ENCODE measurements around the gene ADAMTS9. TPM values are rescaled to one million over a fixed set of nuclear protein-coding genes. Genes with fewer than 3 reads are reported as not detected.

The ADAMTS9 gene
- total and polyA plus RNA-seq, 3 experiments from 2014 or later = not detected

GRCh38 chr3:64612916-64613526 is 74.8 kb downstream of the ADAMTS9 start:
- Mint-ChIP-seq H3K36me3 (no peaks in the 10 kb centered on the region), H3K4me1 (no peaks in the 10 kb centered on the region), H3K4me3 (no peak overlapping the region), H3K9me3 (peaks cover 0 to 7% (median 0%) of the 10 kb centered on the region in 5 donors), H3K27ac (no peak overlapping the region), H3K27me3 (peaks cover 0 to 2% of the 10 kb centered on the region in 2 donors)
- no peak for DNase-seq
- CTCF ChIA-PET = no interaction called here
- no peak overlapping the region for H3K4me3 ChIP-seq (ENCODE audit: low read length)
- H3K27me3 ChIP-seq (ENCODE audit: insufficient read depth, low read length, poor library complexity, severe bottlenecking) = no peaks in the 10 kb centered on the region
- H3K36me3 ChIP-seq (ENCODE audit: insufficient read depth, low read length) = no peaks in the 10 kb centered on the region
- no peaks in the 10 kb centered on the region for H3K4me1 ChIP-seq (ENCODE audit: insufficient read depth, low read length)
- POLR2A ChIA-PET = no interaction called here
- no peak overlapping the region for H3K27ac ChIP-seq (ENCODE audit: low read depth, low read length)
- no peaks in the 10 kb centered on the region for H3K9me3 ChIP-seq (ENCODE audit: low read length)

GRCh38 chr3:64612082-64612860 is 75.5 kb downstream of the ADAMTS9 start:
- Histone ChIP-seq H3K27ac (ENCODE audit: low read depth, low read length) (no peak overlapping the region), H3K4me1 (ENCODE audit: insufficient read depth, low read length) (no peaks in the 10 kb centered on the region), H3K27me3 (ENCODE audit: insufficient read depth, low read length, poor library complexity, severe bottlenecking) (no peaks in the 10 kb centered on the region), H3K36me3 (ENCODE audit: insufficient read depth, low read length) (no peaks in the 10 kb centered on the region), H3K4me3 (ENCODE audit: low read length) (no peak overlapping the region), H3K9me3 (ENCODE audit: low read length) (no peaks in the 10 kb centered on the region)
- H3K4me1 Mint-ChIP-seq = no peaks in the 10 kb centered on the region
- ChIA-PET POLR2A (no interaction called here), CTCF (no interaction called here)
- DNase-seq = no peak
- peaks cover 0 to 2% of the 10 kb centered on the region in 2 donors for H3K27me3 Mint-ChIP-seq
- H3K36me3 Mint-ChIP-seq = no peaks in the 10 kb centered on the region
- no peak overlapping the region for H3K4me3 Mint-ChIP-seq
- H3K27ac Mint-ChIP-seq = no peak overlapping the region
- peaks cover 0 to 7% (median 0%) of the 10 kb centered on the region in 5 donors for H3K9me3 Mint-ChIP-seq

- H3K27ac ChIP-seq (ENCODE audit: low read depth, low read length) = no peak overlapping the region
- H3K36me3 ChIP-seq (ENCODE audit: insufficient read depth, low read length) = no peaks in the 10 kb centered on the region
- no peaks in the 10 kb centered on the region for H3K36me3 Mint-ChIP-seq
- H3K9me3 Mint-ChIP-seq = peaks cover 0 to 3% (median 0%) of the 10 kb centered on the region in 5 donors
- DNase-seq = no peak
- POLR2A ChIA-PET = no interaction called here
- no peak overlapping the region for H3K4me3 ChIP-seq (ENCODE audit: low read length)
- no peaks in the 10 kb centered on the region for H3K4me1 ChIP-seq (ENCODE audit: insufficient read depth, low read length)
- no peaks in the 10 kb centered on the region for H3K27me3 ChIP-seq (ENCODE audit: insufficient read depth, low read length, poor library complexity, severe bottlenecking)
- no peak overlapping the region for H3K4me3 Mint-ChIP-seq
- no peak overlapping the region for H3K27ac Mint-ChIP-seq
- no peaks in the 10 kb centered on the region for H3K4me1 Mint-ChIP-seq
- peaks cover 0 to 2% of the 10 kb centered on the region in 2 donors for H3K27me3 Mint-ChIP-seq
- CTCF ChIA-PET = no interaction called here
- H3K9me3 ChIP-seq (ENCODE audit: low read length) = no peaks in the 10 kb centered on the region
Measured at GRCh38 chr3:64608741-64609140, 79.1 kb downstream of the ADAMTS9 start.

- Histone ChIP-seq H3K36me3 (ENCODE audit: insufficient read depth, low read length) (no peaks in the 10 kb centered on the region), H3K27ac (ENCODE audit: low read depth, low read length) (no peak overlapping the region), H3K4me3 (ENCODE audit: low read length) (no peak overlapping the region), H3K9me3 (ENCODE audit: low read length) (no peaks in the 10 kb centered on the region), H3K4me1 (ENCODE audit: insufficient read depth, low read length) (no peaks in the 10 kb centered on the region), H3K27me3 (ENCODE audit: insufficient read depth, low read length, poor library complexity, severe bottlenecking) (no peaks in the 10 kb centered on the region)
- POLR2A ChIA-PET = no interaction called here
- Mint-ChIP-seq H3K27me3 (no peaks in the 10 kb centered on the region), H3K36me3 (no peaks in the 10 kb centered on the region), H3K4me1 (no peaks in the 10 kb centered on the region), H3K27ac (no peak overlapping the region), H3K9me3 (peaks cover 0 to 3% (median 2%) of the 10 kb centered on the region in 5 donors), H3K4me3 (no peak overlapping the region)
- DNase-seq = no peak
- CTCF ChIA-PET = no interaction called here
Measured at GRCh38 chr3:64607032-64607551, 80.7 kb downstream of the ADAMTS9 start.

- DNase-seq = no peak
- Mint-ChIP-seq H3K36me3 (no peaks in the 10 kb centered on the region), H3K27ac (no peak overlapping the region), H3K9me3 (peaks cover 0 to 3% (median 0%) of the 10 kb centered on the region in 5 donors), H3K4me3 (no peak overlapping the region), H3K27me3 (no peaks in the 10 kb centered on the region), H3K4me1 (no peaks in the 10 kb centered on the region)
- no peaks in the 10 kb centered on the region for H3K36me3 ChIP-seq (ENCODE audit: insufficient read depth, low read length)
- no peaks in the 10 kb centered on the region for H3K4me1 ChIP-seq (ENCODE audit: insufficient read depth, low read length)
- H3K27me3 ChIP-seq (ENCODE audit: insufficient read depth, low read length, poor library complexity, severe bottlenecking) = no peaks in the 10 kb centered on the region
- no peak overlapping the region for H3K27ac ChIP-seq (ENCODE audit: low read depth, low read length)
- ChIA-PET CTCF (no interaction called here), POLR2A (no interaction called here)
- no peak overlapping the region for H3K4me3 ChIP-seq (ENCODE audit: low read length)
- H3K9me3 ChIP-seq (ENCODE audit: low read length) = no peaks in the 10 kb centered on the region
Measured at GRCh38 chr3:64604313-64604712, 83.5 kb downstream of the ADAMTS9 start.

- Histone ChIP-seq H3K27me3 (ENCODE audit: insufficient read depth, low read length, poor library complexity, severe bottlenecking) (no peaks in the 10 kb centered on the region), H3K4me3 (ENCODE audit: low read length) (no peak overlapping the region), H3K4me1 (ENCODE audit: insufficient read depth, low read length) (no peaks in the 10 kb centered on the region), H3K36me3 (ENCODE audit: insufficient read depth, low read length) (no peaks in the 10 kb centered on the region), H3K9me3 (ENCODE audit: low read length) (no peaks in the 10 kb centered on the region), H3K27ac (ENCODE audit: low read depth, low read length) (no peak overlapping the region)
- Mint-ChIP-seq H3K27me3 (no peaks in the 10 kb centered on the region), H3K4me1 (no peaks in the 10 kb centered on the region), H3K9me3 (peaks cover 0 to 6% (median 0%) of the 10 kb centered on the region in 5 donors), H3K4me3 (no peak overlapping the region), H3K36me3 (no peaks in the 10 kb centered on the region), H3K27ac (no peak overlapping the region)
- POLR2A ChIA-PET = no interaction called here
- CTCF ChIA-PET = no interaction called here
- DNase-seq = no peak
Measured at GRCh38 chr3:64601824-64602223, 86.0 kb downstream of the ADAMTS9 start.

GRCh38 chr3:64600246-64600950 is 87.4 kb downstream of the ADAMTS9 start:
- CTCF ChIA-PET = no interaction called here
- DNase-seq = no peak
- no peak overlapping the region for H3K4me3 ChIP-seq (ENCODE audit: low read length)
- H3K4me1 ChIP-seq (ENCODE audit: insufficient read depth, low read length) = no peaks in the 10 kb centered on the region
- Mint-ChIP-seq H3K27me3 (no peaks in the 10 kb centered on the region), H3K27ac (no peak overlapping the region), H3K36me3 (no peaks in the 10 kb centered on the region), H3K4me1 (no peaks in the 10 kb centered on the region), H3K4me3 (no peak overlapping the region), H3K9me3 (peaks cover 0 to 6% (median 0%) of the 10 kb centered on the region in 5 donors)
- H3K9me3 ChIP-seq (ENCODE audit: low read length) = no peaks in the 10 kb centered on the region
- POLR2A ChIA-PET = no interaction called here
- H3K27me3 ChIP-seq (ENCODE audit: insufficient read depth, low read length, poor library complexity, severe bottlenecking) = no peaks in the 10 kb centered on the region
- H3K36me3 ChIP-seq (ENCODE audit: insufficient read depth, low read length) = no peaks in the 10 kb centered on the region
- H3K27ac ChIP-seq (ENCODE audit: low read depth, low read length) = no peak overlapping the region

GRCh38 chr3:64599651-64600050 is 88.1 kb downstream of the ADAMTS9 start:
- no peak overlapping the region for H3K27ac ChIP-seq (ENCODE audit: low read depth, low read length)
- H3K9me3 ChIP-seq (ENCODE audit: low read length) = no peaks in the 10 kb centered on the region
- CTCF ChIA-PET = no interaction called here
- H3K4me3 Mint-ChIP-seq = no peak overlapping the region
- no peaks in the 10 kb centered on the region for H3K4me1 ChIP-seq (ENCODE audit: insufficient read depth, low read length)
- H3K9me3 Mint-ChIP-seq = peaks cover 0 to 6% (median 0%) of the 10 kb centered on the region in 5 donors
- no peaks in the 10 kb centered on the region for H3K36me3 ChIP-seq (ENCODE audit: insufficient read depth, low read length)
- no peaks in the 10 kb centered on the region for H3K4me1 Mint-ChIP-seq
- no peak overlapping the region for H3K27ac Mint-ChIP-seq
- DNase-seq = no peak
- H3K36me3 Mint-ChIP-seq = no peaks in the 10 kb centered on the region
- POLR2A ChIA-PET = no interaction called here
- H3K27me3 ChIP-seq (ENCODE audit: insufficient read depth, low read length, poor library complexity, severe bottlenecking) = no peaks in the 10 kb centered on the region
- no peak overlapping the region for H3K4me3 ChIP-seq (ENCODE audit: low read length)
- H3K27me3 Mint-ChIP-seq = no peaks in the 10 kb centered on the region
